ENCODE measurements around the gene SUCLG2.

The SUCLG2 gene

GRCh38 chr3:67637255-67637900 lies 17.0 kb downstream of the SUCLG2 start:
- no peak for TF ChIP-seq CTCF (IDR thresholded peaks at IDR 0.05)
- H3K4me3 ChIP-seq (ENCODE audit: low read depth in 1 of 2, low read length in 1 of 2): no peak overlapping the region
- H3K9me3 ChIP-seq: no peaks in the 10 kb centered on the region
- H3K4me1 ChIP-seq (ENCODE audit: control insufficient read depth in 1 of 2, insufficient read depth in 1 of 2, low read depth in 1 of 2, low read length in 1 of 2): no peaks in the 10 kb centered on the region
- H3K27me3 ChIP-seq: no peaks in the 10 kb centered on the region
- no peak overlapping the region for H3K27ac ChIP-seq
- H3K36me3 ChIP-seq: no peaks in the 10 kb centered on the region

GRCh38 chr3:67635806-67636205 lies 18.6 kb downstream of the SUCLG2 start:
- Histone ChIP-seq H3K9me3 (no peaks in the 10 kb centered on the region), H3K4me3 (ENCODE audit: low read depth in 1 of 2, low read length in 1 of 2) (no peak overlapping the region), H3K27ac (no peak overlapping the region), H3K27me3 (no peaks in the 10 kb centered on the region), H3K36me3 (no peaks in the 10 kb centered on the region), H3K4me1 (ENCODE audit: control insufficient read depth in 1 of 2, insufficient read depth in 1 of 2, low read depth in 1 of 2, low read length in 1 of 2) (no peaks in the 10 kb centered on the region)
- no peak for TF ChIP-seq CTCF (IDR thresholded peaks at IDR 0.05)

GRCh38 chr3:67635257-67635656 lies 19.2 kb downstream of the SUCLG2 start:
- no peak overlapping the region for H3K27ac ChIP-seq
- H3K36me3 ChIP-seq: no peaks in the 10 kb centered on the region
- H3K4me1 ChIP-seq (ENCODE audit: control insufficient read depth in 1 of 2, insufficient read depth in 1 of 2, low read depth in 1 of 2, low read length in 1 of 2): no peaks in the 10 kb centered on the region
- H3K9me3 ChIP-seq: no peaks in the 10 kb centered on the region
- no peaks in the 10 kb centered on the region for H3K27me3 ChIP-seq
- TF ChIP-seq CTCF (IDR thresholded peaks at IDR 0.05): no peak
- H3K4me3 ChIP-seq (ENCODE audit: low read depth in 1 of 2, low read length in 1 of 2): no peak overlapping the region

GRCh38 chr3:67630666-67631362 lies 23.6 kb downstream of the SUCLG2 start:
- no peaks in the 10 kb centered on the region for H3K36me3 ChIP-seq
- H3K9me3 ChIP-seq: no peaks in the 10 kb centered on the region
- no peak overlapping the region for H3K27ac ChIP-seq
- no peaks in the 10 kb centered on the region for H3K4me1 ChIP-seq (ENCODE audit: control insufficient read depth in 1 of 2, insufficient read depth in 1 of 2, low read depth in 1 of 2, low read length in 1 of 2)
- no peak for TF ChIP-seq CTCF (IDR thresholded peaks at IDR 0.05)
- no peak overlapping the region for H3K4me3 ChIP-seq (ENCODE audit: low read depth in 1 of 2, low read length in 1 of 2)
- no peaks in the 10 kb centered on the region for H3K27me3 ChIP-seq

- no peak for TF ChIP-seq CTCF (IDR thresholded peaks at IDR 0.05)
- Histone ChIP-seq H3K27ac (no peak overlapping the region), H3K9me3 (no peaks in the 10 kb centered on the region), H3K36me3 (no peaks in the 10 kb centered on the region), H3K4me3 (ENCODE audit: low read depth in 1 of 2, low read length in 1 of 2) (no peak overlapping the region), H3K4me1 (ENCODE audit: control insufficient read depth in 1 of 2, insufficient read depth in 1 of 2, low read depth in 1 of 2, low read length in 1 of 2) (no peaks in the 10 kb centered on the region), H3K27me3 (no peaks in the 10 kb centered on the region)
These were observed 29.7 kb downstream of the SUCLG2 start for GRCh38 chr3:67624687-67625086.

Data from neutrophil (primary cell).